Transverse colon (tissue), 4 donors: ENCODE data around the gene FUT3. TPM values are rescaled to one million over a fixed set of nuclear protein-coding genes. Genes with fewer than 3 reads are reported as not detected.
"Not testable (repeated sequence)": the region's sequence is repeated elsewhere in the genome, so short reads cannot be mapped to it uniquely, and the experiment has no call there.

Source experiments
- DNase-seq: peaks from one replicate; pipeline ENCODE4 v3.0.0-alpha.2; 2019
- H3K27ac ChIP-seq, 4 donors: fragments of 200-600 bp; sonication (generic); 2 replicates each; pipeline ENCODE4 v1.5.1; 2016 to 2018; ENCODE audit warnings: inconsistent platforms in 4 of 4
- H3K27me3 ChIP-seq: fragments of 200-600 bp; sonication (generic); 2 replicates; pipeline ENCODE4 v1.5.1; 2017; ENCODE audit warnings: inconsistent platforms
- H3K36me3 ChIP-seq, 4 donors: fragments of 200-600 bp; sonication (generic); 2 replicates each; pipeline ENCODE4 v1.5.1; 2017 to 2019; ENCODE audit warnings: inconsistent platforms in 4 of 4
- H3K4me1 ChIP-seq, 4 donors: fragments of 200-600 bp; sonication (generic); 2 replicates each; pipeline ENCODE4 v1.5.1; 2017 to 2020; ENCODE audit warnings: inconsistent platforms in 4 of 4
- H3K4me3 ChIP-seq, 4 donors: fragments of 200-600 bp; sonication (generic); 1 replicate in 1 of 4; 2 replicates in 3 of 4; pipeline versions ENCODE4 v1.5.1 to v1.6.1; 2017 to 2019; ENCODE audit warnings: inconsistent platforms in 4 of 4
- H3K9me3 ChIP-seq, 2 donors: fragments of 200-600 bp; sonication (generic); 2 replicates each; pipeline ENCODE4 v1.5.1; 2017 to 2019; ENCODE audit warnings: inconsistent platforms in 2 of 2
- CTCF ChIP-seq, 5 experiments: fragments of 200-600 bp in 3 of 5; fragments of 450-650 bp in 2 of 5; sonication (generic) in 3 of 5; IDR thresholded peaks; 1 replicate in 2 of 5; 2 replicates in 3 of 5; pipeline ENCODE4 v1.5.1; 2016 to 2017; ENCODE audit warnings: antibody characterized with exemption in 5 of 5, inconsistent platforms in 3 of 5, mild to moderate bottlenecking in 2 of 5, moderate library complexity in 1 of 5
- EP300 ChIP-seq: sonication (generic); formaldehyde crosslinking; IDR thresholded peaks from one replicate; pipeline ENCODE4 v1.6.1; 2017; ENCODE audit warnings: antibody characterized with exemption, low read depth
- POLR2A ChIP-seq: fragments of 450-650 bp; IDR thresholded peaks from one replicate; pipeline ENCODE4 v1.6.1; 2016; ENCODE audit warnings: antibody characterized with exemption, mild to moderate bottlenecking, moderate library complexity
- POLR2AphosphoS5 ChIP-seq, 3 donors: sonication (generic); formaldehyde crosslinking; IDR thresholded peaks; one replicate each; pipeline ENCODE4 v1.6.1; 2016; ENCODE audit warnings: antibody characterized with exemption in 3 of 3
- WGBS, 2 donors: methylation state at CpG; one replicate each; pipeline ENCODE4 v1.1.5; 2018; ENCODE audit warnings: low coverage in 1 of 2; 5-methylcytosine and 5-hydroxymethylcytosine counted together
- in situ Hi-C, 4 donors: fragments of 200-750 bp; cut with MboI; loops; one replicate each; pipeline versions ENCODE4 v1.15.0 to v1.15.1; 2017; ENCODE audit warnings: low sequenced_read_pairs in 3 of 4, low pct_ligation_motif_present in 1 of 4, low pct_unique_long_range_greater_than_20kb in 1 of 4
- intact Hi-C: fragments of 100-400 bp; cut with DNase I; formaldehyde crosslinking; loops from one replicate; pipeline ENCODE4 v1.15.1; 2023; ENCODE audit warnings: low total_unique reads
- total RNA-seq, 4 donors: library from RNA; depleted of rRNA; stranded (reverse); fragments of >200 nt; gene quantifications; one replicate each; pipeline ENCODE4 v1.1.0, GENCODE V29; 2016

FUT3 gene
- total RNA-seq, 4 donors from 2014 or later: 180 to 222 (median 191) TPM

- Histone ChIP-seq H3K4me1 (peaks cover 12 to 15% (median 13%) of the 10 kb centered on the region in 4 donors), H3K36me3 (no peaks in the 10 kb centered on the region), H3K9me3 (no peaks in the 10 kb centered on the region), H3K27me3 (peaks cover 45% of the 10 kb centered on the region), H3K4me3 (no peak overlapping the region), H3K27ac (peak overlapping the region; percentile 63 to 84 (median 75))
- TF ChIP-seq POLR2AphosphoS5 (IDR thresholded peaks at IDR 0.05) (peak; percentile 41 to 51 (median 45)), CTCF (IDR thresholded peaks at IDR 0.05) (no peak), EP300 (peak; percentile 62), POLR2A (no peak)
- DNase-seq: peak; percentile 74
- in situ Hi-C loops: loop anchor here in 2 of 4 donors (10.0 kb wide), 2 partner anchors 66 to 76 kb away; partner anchors contain the start of gene NRTN (in 1 of the 2)
- WGBS, 2 donors: 18 to 60% methylated on average over 1 to 15 of the region's 15 CpGs
- intact Hi-C loops: no loop called here
These were observed 29.4 kb upstream of the FUT3 start for GRCh38 chr19:5880604-5881078.

GRCh38 chr19:5880196-5880595 lies 28.9 kb upstream of the FUT3 start:
- Histone ChIP-seq H3K27me3 (peaks cover 45% of the 10 kb centered on the region), H3K4me3 (no peak overlapping the region), H3K27ac (peak overlapping the region; percentile 61 to 84 (median 75)), H3K36me3 (no peaks in the 10 kb centered on the region), H3K4me1 (peaks cover 12 to 15% (median 13%) of the 10 kb centered on the region in 4 donors), H3K9me3 (no peaks in the 10 kb centered on the region)
- in situ Hi-C loops: loop anchor here in 2 of 4 donors (10.0 kb wide), 2 partner anchors 65 to 75 kb away; partner anchors contain the start of gene NRTN (in 1 of the 2)
- TF ChIP-seq CTCF (IDR thresholded peaks at IDR 0.05) (no peak), POLR2AphosphoS5 (IDR thresholded peaks at IDR 0.05) (no peak), POLR2A (no peak), EP300 (no peak)
- intact Hi-C loops: no loop called here
- WGBS, 2 donors: 0 to 30% methylated on average over 1 to 6 of the region's 6 CpGs
- no peak for DNase-seq

GRCh38 chr19:5877882-5878281 lies 26.6 kb upstream of the FUT3 start:
- intact Hi-C loops (no loop called here), in situ Hi-C loops (no loop called here)
- Histone ChIP-seq H3K4me3 (no peak overlapping the region), H3K36me3 (no peaks in the 10 kb centered on the region), H3K27ac (no peak overlapping the region), H3K9me3 (no peaks in the 10 kb centered on the region), H3K4me1 (peaks cover 12 to 15% (median 13%) of the 10 kb centered on the region in 4 donors), H3K27me3 (peaks cover 45% of the 10 kb centered on the region)
- 75 to 87% methylated on average over 9 of the region's 9 CpGs for WGBS, 2 donors
- TF ChIP-seq POLR2AphosphoS5 (IDR thresholded peaks at IDR 0.05) (no peak), CTCF (IDR thresholded peaks at IDR 0.05) (no peak), POLR2A (no peak), EP300 (no peak)
- no peak for DNase-seq

- no peak for DNase-seq
- Histone ChIP-seq H3K27ac (no peak overlapping the region), H3K4me3 (no peak overlapping the region), H3K9me3 (no peaks in the 10 kb centered on the region), H3K27me3 (peaks cover 44% of the 10 kb centered on the region), H3K4me1 (peaks cover 12 to 15% (median 13%) of the 10 kb centered on the region in 4 donors), H3K36me3 (no peaks in the 10 kb centered on the region)
- TF ChIP-seq POLR2A (no peak), POLR2AphosphoS5 (IDR thresholded peaks at IDR 0.05) (no peak), CTCF (IDR thresholded peaks at IDR 0.05) (no peak), EP300 (no peak)
- intact Hi-C loops: no loop called here
- in situ Hi-C loops: no loop called here
- 82% methylated on average over 8 of the region's 8 CpGs; no CpG with 5 or more reads in 1 of the 2 donors for WGBS, 2 donors
These were observed 26.2 kb upstream of the FUT3 start for GRCh38 chr19:5877427-5877826.

GRCh38 chr19:5874496-5874895 lies 23.2 kb upstream of the FUT3 start:
- H3K4me3 ChIP-seq, DNase-seq, in situ Hi-C loops, H3K4me1 ChIP-seq, H3K36me3 ChIP-seq, intact Hi-C loops, H3K27ac ChIP-seq, H3K9me3 ChIP-seq: not testable (repeated sequence)
- peaks cover 19% of the 10 kb centered on the region for H3K27me3 ChIP-seq
- 69 to 73% methylated on average over 7 of the region's 7 CpGs for WGBS, 2 donors
